Measurements from ENCODE around the gene GJA9. TPM values are rescaled to one million over a fixed set of nuclear protein-coding genes. Genes with fewer than 3 reads are reported as not detected.
"Not testable (repeated sequence)": the region's sequence is repeated elsewhere in the genome, so short reads cannot be mapped to it uniquely, and the experiment has no call there.

GJA9 gene
- total RNA-seq, 1 donor from 2014 or later, result not detected

GRCh38 chr1:38875811-38876210 lies 5.6 kb downstream of the GJA9 start:
- FAIRE-seq (no peak), DNase-seq (ENCODE audit: low spot score in 2 of 2) (no peak)

GRCh38 chr1:38873027-38873969 lies 8.1 kb downstream of the GJA9 start, which contains the start of gene MYCBP:
MYCBP (minus strand) TSS chr1:38873348; CDS start chr1:38873305, 43 bp downstream.
- FAIRE-seq (peak; percentile 44), DNase-seq (ENCODE audit: low spot score in 2 of 2) (peak; percentile 97 to 98)

GRCh38 chr1:38872401-38873026 lies 8.9 kb downstream of the GJA9 start:
- FAIRE-seq (no peak), DNase-seq (ENCODE audit: low spot score in 2 of 2) (peak in 1 of 2 donors; percentile 16)

GRCh38 chr1:38870996-38871395 lies 10.4 kb downstream of the GJA9 start:
- DNase-seq (ENCODE audit: low spot score in 2 of 2), result no peak
- no peak for FAIRE-seq

- no peak for DNase-seq (ENCODE audit: low spot score in 2 of 2)
- FAIRE-seq, result no peak
Measured at GRCh38 chr1:38867208-38867607, 14.2 kb downstream of the GJA9 start.

- FAIRE-seq, result no peak
Measured at GRCh38 chr1:38865112-38865715, 16.2 kb downstream of the GJA9 start.

GRCh38 chr1:38860454-38860795 lies 21.0 kb downstream of the GJA9 start:
- DNase-seq (ENCODE audit: low spot score in 2 of 2), result no peak
- no peak for FAIRE-seq

More at GRCh38 chr1:38865112-38865715, 16.2 kb downstream of the GJA9 start:
- no peak for DNase-seq (ENCODE audit: low spot score in 2 of 2)

GRCh38 chr1:38859561-38860453 lies 21.6 kb downstream of the GJA9 start, which contains the start of gene RRAGC:
RRAGC (minus strand) TSS chr1:38859772; CDS start chr1:38859646, 126 bp downstream.
- no peak for FAIRE-seq
- peak; percentile 98 to 99 for DNase-seq (ENCODE audit: low spot score in 2 of 2)

- FAIRE-seq (no peak), DNase-seq (ENCODE audit: low spot score in 2 of 2) (peak; percentile 46 to 48)
Measured at GRCh38 chr1:38858833-38859560, 22.4 kb downstream of the GJA9 start.

- DNase-seq (ENCODE audit: low spot score in 2 of 2) (no peak), FAIRE-seq (no peak)
Measured at GRCh38 chr1:38852780-38853179, 28.6 kb downstream of the GJA9 start.

- DNase-seq (ENCODE audit: low spot score in 2 of 2) (no peak), FAIRE-seq (no peak)
Measured at GRCh38 chr1:38848071-38848470, 33.3 kb downstream of the GJA9 start.

- FAIRE-seq (no peak), DNase-seq (ENCODE audit: low spot score in 2 of 2) (no peak)
Measured at GRCh38 chr1:38846210-38846609, 35.2 kb downstream of the GJA9 start.

GRCh38 chr1:38845088-38845487 lies 36.3 kb downstream of the GJA9 start:
- DNase-seq (ENCODE audit: low spot score in 2 of 2); FAIRE-seq: not testable (repeated sequence)

GRCh38 chr1:38840281-38840680 lies 41.1 kb downstream of the GJA9 start:
- no peak for FAIRE-seq

GRCh38 chr1:38839363-38839762 lies 42.0 kb downstream of the GJA9 start:
- DNase-seq (ENCODE audit: low spot score in 2 of 2), result no peak
- FAIRE-seq, result no peak

More at GRCh38 chr1:38840281-38840680, 41.1 kb downstream of the GJA9 start:
- no peak for DNase-seq (ENCODE audit: low spot score in 2 of 2)

- not testable (repeated sequence) for DNase-seq (ENCODE audit: low spot score in 2 of 2); FAIRE-seq
Measured at GRCh38 chr1:38836316-38836715, 45.1 kb downstream of the GJA9 start.

GRCh38 chr1:38834937-38835827 lies 46.2 kb downstream of the GJA9 start:
- FAIRE-seq (peak; percentile 37), DNase-seq (ENCODE audit: low spot score in 2 of 2) (peak in 1 of 2 donors; percentile 58)

GRCh38 chr1:38834221-38834782 lies 47.1 kb downstream of the GJA9 start:
- FAIRE-seq, result no peak

More at GRCh38 chr1:38834221-38834782, 47.1 kb downstream of the GJA9 start:
- DNase-seq (ENCODE audit: low spot score in 2 of 2), result no peak
